ENCODE data around the gene RPL13A. TPM values are rescaled to one million over a fixed set of nuclear protein-coding genes. Genes with fewer than 3 reads are reported as not detected.
A peak's percentile ranks its signal among the peaks of the same experiment; 100 is the strongest.
"Not testable (repeated sequence)": the region's sequence is repeated elsewhere in the genome, so short reads cannot be mapped to it uniquely, and the experiment has no call there.

Gene RPL13A
- total RNA-seq, 3 donors from 2014 or later, result 2,162 to 2,782 (median 2,296) TPM

DNA sequence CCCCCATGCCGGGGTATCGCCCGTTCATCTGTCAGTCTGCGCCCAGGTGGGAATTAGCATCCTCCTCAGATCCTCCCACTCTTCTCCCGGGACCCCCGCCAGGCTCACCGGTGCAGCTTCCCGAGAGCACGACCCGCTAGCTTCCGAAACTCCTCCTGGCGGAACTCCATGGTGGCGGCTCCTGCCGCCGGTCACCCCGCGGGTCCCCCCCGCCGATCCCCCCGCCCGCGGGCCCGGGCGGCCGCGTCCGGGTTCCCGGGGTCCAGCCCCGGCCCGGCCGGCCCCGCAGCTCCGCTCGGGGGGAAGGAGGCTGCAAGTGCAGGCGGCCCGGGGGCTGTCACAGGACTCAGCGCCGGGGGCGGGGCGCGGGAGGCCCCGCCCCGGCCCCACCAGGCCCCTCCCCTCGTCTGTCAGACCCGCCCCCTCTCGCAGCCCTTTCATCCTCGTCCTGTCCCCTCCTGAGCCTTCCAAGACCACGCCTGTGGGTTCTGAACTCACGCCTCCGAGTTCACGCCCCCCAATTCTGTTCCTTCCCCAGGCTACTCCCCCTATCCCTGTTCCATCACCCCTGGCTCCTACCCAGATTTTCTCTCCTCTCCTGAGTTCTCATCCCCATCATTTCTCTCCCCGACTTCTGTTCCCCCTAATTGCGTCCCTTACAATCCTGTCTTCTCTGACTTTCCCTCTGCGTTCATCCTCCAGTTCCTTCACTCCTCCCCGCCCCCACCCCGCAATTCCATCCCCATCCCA lies 46.0 kb upstream of the RPL13A start, which contains the start of gene SLC17A7:
Gene SLC17A7 (minus strand): TSS at position 318 of the 750 bp plus-strand sequence. CDS start 148 bp downstream, at position 170.
- ATAC-seq, result no peak
- TF ChIP-seq, protein P1, sequence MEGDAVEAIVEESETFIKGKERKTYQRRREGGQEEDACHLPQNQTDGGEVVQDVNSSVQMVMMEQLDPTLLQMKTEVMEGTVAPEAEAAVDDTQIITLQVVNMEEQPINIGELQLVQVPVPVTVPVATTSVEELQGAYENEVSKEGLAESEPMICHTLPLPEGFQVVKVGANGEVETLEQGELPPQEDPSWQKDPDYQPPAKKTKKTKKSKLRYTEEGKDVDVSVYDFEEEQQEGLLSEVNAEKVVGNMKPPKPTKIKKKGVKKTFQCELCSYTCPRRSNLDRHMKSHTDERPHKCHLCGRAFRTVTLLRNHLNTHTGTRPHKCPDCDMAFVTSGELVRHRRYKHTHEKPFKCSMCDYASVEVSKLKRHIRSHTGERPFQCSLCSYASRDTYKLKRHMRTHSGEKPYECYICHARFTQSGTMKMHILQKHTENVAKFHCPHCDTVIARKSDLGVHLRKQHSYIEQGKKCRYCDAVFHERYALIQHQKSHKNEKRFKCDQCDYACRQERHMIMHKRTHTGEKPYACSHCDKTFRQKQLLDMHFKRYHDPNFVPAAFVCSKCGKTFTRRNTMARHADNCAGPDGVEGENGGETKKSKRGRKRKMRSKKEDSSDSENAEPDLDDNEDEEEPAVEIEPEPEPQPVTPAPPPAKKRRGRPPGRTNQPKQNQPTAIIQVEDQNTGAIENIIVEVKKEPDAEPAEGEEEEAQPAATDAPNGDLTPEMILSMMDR (IDR thresholded peaks at IDR 0.05), result no peak
- H3K4me3 ChIP-seq, result no peak within 1 kb of the TSS
- no peaks in the 10 kb centered on the region for H3K4me1 ChIP-seq (ENCODE audit: low read depth)
- H3K9me3 ChIP-seq, result no peaks in the 10 kb centered on the region
- no peaks in the 10 kb centered on the region for H3K36me3 ChIP-seq (ENCODE audit: low read depth)
- intact Hi-C loops (cut with DNase I, micrococcal nuclease), result loop anchor here in 1 of 2 donors (5.0 kb wide), 1 partner anchor 49 kb away; no protein-coding TSS in a partner anchor
- peak in 2 of 3 donors; percentile 40 to 63 for DNase-seq

DNA sequence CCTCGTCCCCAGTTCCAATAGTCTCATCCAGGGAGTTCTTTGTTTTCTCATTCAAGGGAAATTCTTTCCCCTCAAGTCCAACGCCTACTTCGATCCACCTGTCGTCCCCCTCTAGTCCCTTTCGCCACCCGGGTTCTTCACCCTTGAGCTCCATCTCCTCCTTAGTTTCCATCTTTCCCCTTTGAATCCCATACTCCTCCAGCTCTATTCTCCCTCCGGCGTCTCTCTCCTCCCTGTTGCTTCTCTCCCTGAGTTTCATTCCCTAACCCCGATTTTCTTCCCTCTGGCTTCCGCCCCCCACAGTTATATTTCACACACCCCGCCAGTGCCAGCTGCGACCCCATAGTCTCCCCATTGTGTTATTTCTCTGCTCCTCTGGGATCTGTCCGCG lies 45.5 kb upstream of the RPL13A start:
- DNase-seq (no peak), ATAC-seq (no peak)
- no peaks in the 10 kb centered on the region for H3K4me1 ChIP-seq (ENCODE audit: low read depth)
- H3K4me3 ChIP-seq, result no peak overlapping the region
- H3K9me3 ChIP-seq, result no peaks in the 10 kb centered on the region
- intact Hi-C loops (cut with DNase I, micrococcal nuclease), result loop anchor here (2.0 to 5.0 kb wide), 2 partner anchors 49 to 50 kb away; no protein-coding TSS in a partner anchor
- TF ChIP-seq, protein P1 (IDR thresholded peaks at IDR 0.05), result no peak
- no peaks in the 10 kb centered on the region for H3K36me3 ChIP-seq (ENCODE audit: low read depth)

DNA sequence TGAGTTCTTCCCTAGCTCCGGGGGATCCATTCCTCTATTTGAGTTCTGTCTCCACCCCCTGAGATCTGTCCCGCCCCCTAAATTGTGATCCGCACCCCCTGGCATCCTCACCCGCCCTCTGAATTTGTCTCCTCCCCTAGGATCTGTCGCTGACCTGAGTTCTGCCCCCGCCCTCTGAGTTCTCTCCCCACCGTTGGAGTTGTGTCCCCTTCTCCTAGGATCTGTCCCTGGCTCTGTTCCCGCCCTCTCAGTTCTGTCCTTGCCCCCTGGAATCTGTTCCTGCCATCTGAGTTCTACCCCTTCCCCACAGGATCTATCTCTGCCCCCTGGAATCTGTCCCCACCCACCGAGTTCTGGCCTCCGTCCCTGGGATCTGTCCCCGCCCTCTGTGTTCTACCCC lies 45.1 kb upstream of the RPL13A start:
- intact Hi-C loops (cut with DNase I, micrococcal nuclease), result loop anchor here (2.0 to 5.0 kb wide), 2 partner anchors 50 kb away; no protein-coding TSS in a partner anchor
- H3K9me3 ChIP-seq, result no peaks in the 10 kb centered on the region
- H3K4me3 ChIP-seq, result no peak overlapping the region
- H3K4me1 ChIP-seq (ENCODE audit: low read depth), result no peaks in the 10 kb centered on the region
- no peaks in the 10 kb centered on the region for H3K36me3 ChIP-seq (ENCODE audit: low read depth)
- ATAC-seq (no peak), DNase-seq (peak in 1 of 3 donors; percentile 46)
- TF ChIP-seq, protein P1 (IDR thresholded peaks at IDR 0.05), result no peak

DNA sequence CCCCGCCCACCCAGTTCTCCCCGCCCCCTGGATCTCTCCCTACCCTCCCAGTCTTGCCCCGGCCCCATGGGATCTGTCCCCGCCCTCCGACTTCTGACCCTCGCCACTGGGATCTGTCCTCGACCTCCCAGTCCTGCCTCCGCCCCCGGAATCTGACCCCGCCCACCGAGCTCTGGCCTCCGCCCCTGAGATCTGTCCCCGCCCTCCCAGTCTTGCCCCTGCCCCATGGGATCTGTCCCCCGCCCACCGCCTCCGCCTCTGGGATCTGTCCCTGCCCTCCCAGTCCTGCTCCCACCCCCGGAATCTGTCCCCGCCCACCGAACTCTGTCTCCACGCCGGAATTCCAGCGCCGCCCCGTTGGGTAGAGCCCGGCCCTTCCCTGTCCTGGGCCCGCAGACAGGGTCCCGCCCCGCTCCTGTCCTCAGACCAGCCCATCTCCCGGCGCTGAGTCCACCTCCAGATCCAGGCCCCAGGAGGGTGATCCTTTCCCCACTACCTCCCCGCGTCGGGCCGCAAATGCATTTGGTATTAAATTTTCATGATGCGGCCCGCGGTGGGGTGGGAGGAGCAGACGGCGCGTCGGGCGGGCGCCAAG lies 44.5 kb upstream of the RPL13A start:
- DNase-seq, result peak; percentile 94 to 96 (median 95)
- H3K9me3 ChIP-seq, result no peaks in the 10 kb centered on the region
- intact Hi-C loops (cut with DNase I, micrococcal nuclease), result loop anchor here (2.0 to 5.0 kb wide), 2 partner anchors 50 to 51 kb away; no protein-coding TSS in a partner anchor
- TF ChIP-seq, protein P1 (IDR thresholded peaks at IDR 0.05), result no peak
- H3K4me1 ChIP-seq (ENCODE audit: low read depth), result no peaks in the 10 kb centered on the region
- ATAC-seq, result peak; percentile 81
- H3K36me3 ChIP-seq (ENCODE audit: low read depth), result no peaks in the 10 kb centered on the region
- H3K4me3 ChIP-seq, result peak overlapping the region; percentile 42

DNA sequence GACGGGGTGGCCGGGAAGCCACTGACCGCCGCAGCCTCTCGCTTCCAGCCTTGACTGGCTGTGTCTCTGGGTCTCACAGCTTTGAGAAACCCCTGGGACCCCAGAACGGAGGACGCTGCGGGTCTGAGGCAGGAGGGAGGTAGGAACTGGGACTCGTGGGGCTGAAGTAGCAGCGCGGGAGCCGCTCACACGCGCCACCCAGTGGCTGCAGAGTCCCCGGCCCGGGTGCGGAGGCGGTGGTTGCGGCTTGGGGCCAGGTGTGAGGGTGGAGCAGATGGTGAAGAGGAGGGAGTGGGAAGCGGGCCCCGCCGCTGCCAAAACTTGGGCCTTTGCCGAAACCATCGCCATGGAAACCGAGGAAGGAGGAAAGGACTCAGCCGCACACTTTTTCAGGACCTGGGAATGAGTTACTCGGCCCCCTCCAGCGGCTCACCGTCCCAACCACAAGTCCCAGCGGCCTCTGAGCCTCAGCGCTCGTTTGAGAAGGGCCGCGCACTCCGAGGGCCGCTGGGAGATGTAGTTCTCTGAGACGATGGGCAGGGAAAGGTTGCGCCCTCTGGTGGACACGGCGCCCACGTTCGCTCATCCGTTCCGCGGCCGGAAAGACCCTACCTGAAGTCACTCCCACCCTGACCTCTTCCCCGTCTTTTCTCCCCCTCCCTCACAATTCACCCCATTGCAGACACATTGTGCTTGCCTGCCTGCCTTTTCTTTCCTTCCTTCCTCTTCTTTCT lies 43.9 kb upstream of the RPL13A start:
- H3K4me1 ChIP-seq (ENCODE audit: low read depth), result no peaks in the 10 kb centered on the region
- intact Hi-C loops (cut with DNase I, micrococcal nuclease), result loop anchor here (2.0 to 5.0 kb wide), 2 partner anchors 51 kb away; no protein-coding TSS in a partner anchor
- ATAC-seq (peak; percentile 94), DNase-seq (peak; percentile 96)
- TF ChIP-seq, protein P1 (IDR thresholded peaks at IDR 0.05), result peak; percentile 75
- peak overlapping the region; percentile 42 for H3K4me3 ChIP-seq
- no peaks in the 10 kb centered on the region for H3K36me3 ChIP-seq (ENCODE audit: low read depth)
- H3K9me3 ChIP-seq, result no peaks in the 10 kb centered on the region

DNA sequence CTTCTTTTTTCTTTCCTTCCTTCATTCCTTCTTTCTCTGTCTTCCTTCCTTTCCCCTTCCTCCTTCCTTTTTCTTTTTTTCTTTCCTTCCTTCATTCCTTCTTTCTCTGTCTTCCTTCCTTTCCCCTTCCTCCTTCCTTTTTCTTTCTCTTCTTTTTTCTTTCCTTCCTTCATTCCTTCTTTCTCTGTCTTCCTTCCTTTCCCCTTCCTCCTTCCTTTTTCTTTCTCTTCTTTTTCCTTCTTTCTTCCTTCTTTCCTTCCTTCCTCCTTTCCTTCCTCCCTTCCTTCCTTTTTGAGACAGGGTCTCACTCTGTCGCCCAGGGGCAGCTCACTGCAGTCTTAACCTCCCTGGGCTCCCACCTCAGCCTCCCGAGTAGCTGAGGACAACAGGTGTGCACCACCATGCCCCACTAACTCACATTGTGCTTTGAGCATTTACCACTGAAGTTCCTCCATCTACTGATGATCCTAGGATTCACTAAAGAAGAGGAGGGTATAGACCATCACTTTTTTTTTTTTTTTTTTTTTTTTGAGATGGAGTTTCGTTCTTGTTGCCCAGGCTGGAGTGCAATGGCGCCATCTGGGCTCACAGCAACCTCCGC lies 43.2 kb upstream of the RPL13A start:
- not testable (repeated sequence) for H3K36me3 ChIP-seq (ENCODE audit: low read depth); H3K4me1 ChIP-seq (ENCODE audit: low read depth); H3K9me3 ChIP-seq; ATAC-seq; DNase-seq; H3K4me3 ChIP-seq
- intact Hi-C loops (cut with DNase I, micrococcal nuclease), result loop anchor here in 1 of 2 donors (5.0 kb wide), 1 partner anchor 52 kb away; no protein-coding TSS in a partner anchor
